Activated T-cell treated with anti-CD3 and anti-CD28 coated beads, Interleukin-2, amount 50 U/mL, for 72 hours (primary cell): Measurements from ENCODE around the gene HSP90B1. TPM values are rescaled to one million over a fixed set of nuclear protein-coding genes. Genes with fewer than 3 reads are reported as not detected.

Experiments used
- ATAC-seq, 2 donors: fragments of 150-1000 bp; cut with Tn5 transposase; replicated peaks in 1 of 2; 2 replicates each; pipeline ENCODE4 v1.10.0; 2021; ENCODE audit warnings: moderate library complexity in 2 of 2, mild to moderate bottlenecking in 1 of 2
- DNase-seq, 2 donors: peaks; one replicate each; pipeline ENCODE4 v3.0.0; 2021 to 2022; ENCODE audit warnings: mixed read lengths in 1 of 2
- H3K27ac Mint-ChIP-seq: one replicate; pipeline ENCODE4 v1.8.0; 2022; ENCODE audit warnings: mild to moderate bottlenecking, moderate library complexity, mixed read lengths
- H3K27me3 Mint-ChIP-seq: one replicate; pipeline ENCODE4 v1.8.0; 2022; ENCODE audit warnings: low read depth, mixed read lengths
- H3K36me3 Mint-ChIP-seq, 2 donors: one replicate each; pipeline ENCODE4 v1.8.0; 2022; ENCODE audit warnings: mixed read lengths in 2 of 2, mild to moderate bottlenecking in 1 of 2; ENCODE audit not compliant: insufficient read depth in 2 of 2
- H3K4me1 Mint-ChIP-seq: one replicate; pipeline ENCODE4 v1.8.0; 2022; ENCODE audit warnings: low read depth, mixed read lengths
- H3K4me3 Mint-ChIP-seq, 2 donors: one replicate each; pipeline ENCODE4 v1.8.0; 2022; ENCODE audit warnings: mild to moderate bottlenecking in 2 of 2, mixed read lengths in 2 of 2, moderate library complexity in 2 of 2
- H3K9me3 Mint-ChIP-seq, 2 donors: one replicate each; pipeline ENCODE4 v1.8.0; 2022; ENCODE audit warnings: mixed read lengths in 2 of 2
- total RNA-seq, 2 donors: library from RNA; stranded (reverse); gene quantifications; one replicate each; pipeline ENCODE4 v1.2.3, GENCODE V29; 2022

The HSP90B1 gene
- total RNA-seq, 2 donors from 2014 or later = 416 to 532 TPM

GRCh38 chr12:103965255-103965589, 35.0 kb downstream of the HSP90B1 start:
- DNase-seq = no peak
- no peak for ATAC-seq
- Mint-ChIP-seq H3K36me3 (peaks cover 10 to 11% of the 10 kb centered on the region in 2 donors), H3K27ac (peak overlapping the region; percentile 98), H3K4me1 (peaks cover 55% of the 10 kb centered on the region), H3K4me3 (peak overlapping the region; percentile 95), H3K27me3 (no peaks in the 10 kb centered on the region), H3K9me3 (no peaks in the 10 kb centered on the region)

GRCh38 chr12:103965590-103966504, 35.6 kb downstream of the HSP90B1 start, which contains the start of gene TDG:
Gene TDG (plus strand): TSS chr12:103965872. CDS start chr12:103966038, 166 bp downstream.
- DNase-seq (peak; percentile 96 to 99), ATAC-seq (peak; percentile 96 to 98)
- Mint-ChIP-seq H3K27me3 (no peaks in the 10 kb centered on the region), H3K9me3 (no peaks in the 10 kb centered on the region), H3K4me3 (peak within 1 kb of the TSS; percentile 95), H3K4me1 (peaks cover 60% of the 10 kb centered on the region), H3K27ac (peak within 1 kb of the TSS; percentile 98), H3K36me3 (peaks cover 11% of the 10 kb centered on the region in 2 donors)

- peak overlapping the region; percentile 95 for H3K4me3 Mint-ChIP-seq
- H3K36me3 Mint-ChIP-seq = peaks cover 11% of the 10 kb centered on the region in 2 donors
- DNase-seq = no peak
- no peaks in the 10 kb centered on the region for H3K27me3 Mint-ChIP-seq
- ATAC-seq = no peak
- H3K4me1 Mint-ChIP-seq = peaks cover 68% of the 10 kb centered on the region
- H3K9me3 Mint-ChIP-seq = no peaks in the 10 kb centered on the region
- peak overlapping the region; percentile 98 for H3K27ac Mint-ChIP-seq
Measured at GRCh38 chr12:103966736-103967135, 36.5 kb downstream of the HSP90B1 start.

- Mint-ChIP-seq H3K27me3 (no peaks in the 10 kb centered on the region), H3K9me3 (no peaks in the 10 kb centered on the region), H3K4me3 (no peak overlapping the region), H3K4me1 (peaks cover 64% of the 10 kb centered on the region), H3K27ac (peak overlapping the region; percentile 72), H3K36me3 (peaks cover 11% of the 10 kb centered on the region in 2 donors)
- no peak for DNase-seq
- no peak for ATAC-seq
Measured at GRCh38 chr12:103969391-103969790, 39.2 kb downstream of the HSP90B1 start.

- Mint-ChIP-seq H3K27me3 (no peaks in the 10 kb centered on the region), H3K4me1 (peaks cover 37% of the 10 kb centered on the region)
- no peak for ATAC-seq
Measured at GRCh38 chr12:103973909-103974308, 43.7 kb downstream of the HSP90B1 start.

GRCh38 chr12:103975368-103975767, 45.2 kb downstream of the HSP90B1 start:
- Mint-ChIP-seq H3K27me3 (no peaks in the 10 kb centered on the region), H3K9me3 (no peaks in the 10 kb centered on the region), H3K27ac (no peak overlapping the region), H3K36me3 (peaks cover 7 to 15% of the 10 kb centered on the region in 2 donors), H3K4me3 (no peak overlapping the region), H3K4me1 (peaks cover 28% of the 10 kb centered on the region)
- no peak for DNase-seq
- no peak for ATAC-seq

More at GRCh38 chr12:103973909-103974308, 43.7 kb downstream of the HSP90B1 start:
- Mint-ChIP-seq H3K36me3 (peaks cover 5 to 10% of the 10 kb centered on the region in 2 donors), H3K4me3 (no peak overlapping the region), H3K9me3 (no peaks in the 10 kb centered on the region), H3K27ac (no peak overlapping the region)
- no peak for DNase-seq

GRCh38 chr12:103978384-103978982, 48.3 kb downstream of the HSP90B1 start:
- DNase-seq (no peak), ATAC-seq (no peak)
- Mint-ChIP-seq H3K9me3 (no peaks in the 10 kb centered on the region), H3K4me1 (peaks cover 8% of the 10 kb centered on the region), H3K36me3 (peaks cover 7 to 13% of the 10 kb centered on the region in 2 donors), H3K4me3 (no peak overlapping the region), H3K27me3 (no peaks in the 10 kb centered on the region), H3K27ac (no peak overlapping the region)

GRCh38 chr12:103986829-103987228, 56.6 kb downstream of the HSP90B1 start:
- ATAC-seq = no peak
- H3K27ac Mint-ChIP-seq = no peak overlapping the region

GRCh38 chr12:103994235-103994634, 64.0 kb downstream of the HSP90B1 start:
- Mint-ChIP-seq H3K27ac (no peak overlapping the region), H3K9me3 (no peaks in the 10 kb centered on the region), H3K27me3 (peaks cover 25% of the 10 kb centered on the region), H3K36me3 (no peaks in the 10 kb centered on the region), H3K4me3 (no peak overlapping the region), H3K4me1 (no peaks in the 10 kb centered on the region)
- ATAC-seq (no peak), DNase-seq (no peak)

More at GRCh38 chr12:103986829-103987228, 56.6 kb downstream of the HSP90B1 start:
- no peak for DNase-seq
- peaks cover 0 to 4% of the 10 kb centered on the region in 2 donors for H3K36me3 Mint-ChIP-seq
- H3K4me1 Mint-ChIP-seq = no peaks in the 10 kb centered on the region
- no peaks in the 10 kb centered on the region for H3K27me3 Mint-ChIP-seq
- H3K9me3 Mint-ChIP-seq = no peaks in the 10 kb centered on the region
- H3K4me3 Mint-ChIP-seq = no peak overlapping the region

- no peaks in the 10 kb centered on the region for H3K4me1 Mint-ChIP-seq
- H3K27ac Mint-ChIP-seq = no peak overlapping the region
- ATAC-seq (no peak), DNase-seq (no peak)
- no peak overlapping the region for H3K4me3 Mint-ChIP-seq
- H3K27me3 Mint-ChIP-seq = peaks cover 47% of the 10 kb centered on the region
- H3K9me3 Mint-ChIP-seq = no peaks in the 10 kb centered on the region
- H3K36me3 Mint-ChIP-seq = no peaks in the 10 kb centered on the region
Measured at GRCh38 chr12:103996595-103996994, 66.4 kb downstream of the HSP90B1 start.

- Mint-ChIP-seq H3K27me3 (peaks cover 47% of the 10 kb centered on the region), H3K4me3 (no peak overlapping the region)
Measured at GRCh38 chr12:103997286-103997900, 67.2 kb downstream of the HSP90B1 start.

More at GRCh38 chr12:103997286-103997900, 67.2 kb downstream of the HSP90B1 start:
- ATAC-seq (no peak), DNase-seq (no peak)
- Mint-ChIP-seq H3K27ac (no peak overlapping the region), H3K36me3 (no peaks in the 10 kb centered on the region), H3K4me1 (no peaks in the 10 kb centered on the region), H3K9me3 (no peaks in the 10 kb centered on the region)
